WERI-Rb-1 (cell line): Measurements from ENCODE around the gene SCYL2.
"Not testable (repeated sequence)": the region's sequence is repeated elsewhere in the genome, so short reads cannot be mapped to it uniquely, and the experiment has no call there.

Experiments used
- DNase-seq: peaks from one replicate; pipeline ENCODE4 v3.0.0-alpha.2; 2020
- H3K27ac ChIP-seq: fragments of 250-450 bp; sonication (Bioruptor Pico); 2 replicates; pipeline ENCODE4 v1.5.1; 2020; ENCODE audit warnings: mild to moderate bottlenecking, moderate library complexity
- H3K27me3 ChIP-seq: fragments of 250-450 bp; sonication (Bioruptor Pico); 2 replicates; pipeline ENCODE4 v1.5.1; 2021; ENCODE audit warnings: mild to moderate bottlenecking, low read depth, moderate library complexity; ENCODE audit not compliant: insufficient read depth, severe bottlenecking
- H3K36me3 ChIP-seq: fragments of 250-450 bp; sonication (Bioruptor Pico); 2 replicates; pipeline ENCODE4 v1.5.1; 2020; ENCODE audit warnings: mild to moderate bottlenecking, moderate library complexity
- H3K4me3 ChIP-seq: 2 replicates; pipeline ENCODE4 v1.5.1; 2011; ENCODE audit warnings: low read depth, mild to moderate bottlenecking, control low read depth, low read length
- H3K9me3 ChIP-seq: fragments of 250-450 bp; sonication (Bioruptor Pico); 2 replicates; pipeline ENCODE4 v1.5.1; 2021; ENCODE audit warnings: mild to moderate bottlenecking, moderate library complexity; ENCODE audit not compliant: severe bottlenecking
- TF ChIP-seq, protein P1 (sequence below): IDR thresholded peaks from 2 replicates; pipeline ENCODE4 v1.5.1; 2011; ENCODE audit warnings: low read depth, mild to moderate bottlenecking, control low read depth, inconsistent platforms, low read length

The SCYL2 gene

DNA sequence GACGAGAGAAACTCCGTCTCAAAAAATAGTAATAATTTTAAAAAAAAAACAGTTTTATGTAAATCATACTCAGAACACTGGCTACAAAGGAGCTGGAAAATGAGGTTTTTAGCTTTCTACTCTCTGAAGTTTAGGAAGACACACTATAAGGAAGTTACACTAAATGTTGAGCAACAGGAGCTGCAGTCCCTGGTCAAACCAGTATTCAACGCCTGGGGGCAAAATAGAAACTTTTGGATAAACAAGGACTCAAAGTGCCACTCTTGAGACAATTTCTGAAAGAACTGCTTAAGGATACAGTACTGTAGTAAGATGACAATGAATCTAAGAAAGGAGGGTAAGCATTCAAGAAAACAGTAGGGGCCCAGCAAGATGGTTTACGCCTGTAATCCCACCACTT lies 37.1 kb upstream of the SCYL2 start:
- no peaks in the 10 kb centered on the region; the same call in 1 of the 2 replicates for H3K36me3 ChIP-seq
- no peaks in the 10 kb centered on the region for H3K27me3 ChIP-seq
- H3K4me3 ChIP-seq = no peak overlapping the region
- TF ChIP-seq, protein P1, sequence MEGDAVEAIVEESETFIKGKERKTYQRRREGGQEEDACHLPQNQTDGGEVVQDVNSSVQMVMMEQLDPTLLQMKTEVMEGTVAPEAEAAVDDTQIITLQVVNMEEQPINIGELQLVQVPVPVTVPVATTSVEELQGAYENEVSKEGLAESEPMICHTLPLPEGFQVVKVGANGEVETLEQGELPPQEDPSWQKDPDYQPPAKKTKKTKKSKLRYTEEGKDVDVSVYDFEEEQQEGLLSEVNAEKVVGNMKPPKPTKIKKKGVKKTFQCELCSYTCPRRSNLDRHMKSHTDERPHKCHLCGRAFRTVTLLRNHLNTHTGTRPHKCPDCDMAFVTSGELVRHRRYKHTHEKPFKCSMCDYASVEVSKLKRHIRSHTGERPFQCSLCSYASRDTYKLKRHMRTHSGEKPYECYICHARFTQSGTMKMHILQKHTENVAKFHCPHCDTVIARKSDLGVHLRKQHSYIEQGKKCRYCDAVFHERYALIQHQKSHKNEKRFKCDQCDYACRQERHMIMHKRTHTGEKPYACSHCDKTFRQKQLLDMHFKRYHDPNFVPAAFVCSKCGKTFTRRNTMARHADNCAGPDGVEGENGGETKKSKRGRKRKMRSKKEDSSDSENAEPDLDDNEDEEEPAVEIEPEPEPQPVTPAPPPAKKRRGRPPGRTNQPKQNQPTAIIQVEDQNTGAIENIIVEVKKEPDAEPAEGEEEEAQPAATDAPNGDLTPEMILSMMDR = no peak
- H3K27ac ChIP-seq = no peak overlapping the region
- DNase-seq = no peak
- no peaks in the 10 kb centered on the region for H3K9me3 ChIP-seq

DNA sequence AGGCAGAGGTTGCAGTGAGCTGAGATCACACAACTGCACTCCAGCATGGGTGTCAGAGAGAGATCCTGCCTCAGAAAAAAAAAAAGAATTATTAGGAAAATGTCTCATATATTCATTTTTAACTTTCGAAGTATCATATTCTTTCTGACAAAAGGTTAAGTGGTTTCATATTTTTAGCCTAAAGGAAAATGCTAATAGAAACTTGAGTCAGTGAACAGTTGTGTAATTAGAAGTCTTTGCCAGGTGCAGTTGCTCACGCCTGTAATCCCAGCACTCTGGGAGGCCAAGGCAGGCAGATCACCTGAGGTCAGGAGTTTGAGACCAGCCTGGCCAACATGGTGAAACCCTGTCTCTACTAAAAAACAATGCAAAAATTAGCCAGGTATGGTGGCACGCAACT lies 35.1 kb upstream of the SCYL2 start:
- H3K9me3 ChIP-seq, H3K27me3 ChIP-seq, H3K36me3 ChIP-seq, DNase-seq, H3K4me3 ChIP-seq, H3K27ac ChIP-seq: not testable (repeated sequence)

DNA sequence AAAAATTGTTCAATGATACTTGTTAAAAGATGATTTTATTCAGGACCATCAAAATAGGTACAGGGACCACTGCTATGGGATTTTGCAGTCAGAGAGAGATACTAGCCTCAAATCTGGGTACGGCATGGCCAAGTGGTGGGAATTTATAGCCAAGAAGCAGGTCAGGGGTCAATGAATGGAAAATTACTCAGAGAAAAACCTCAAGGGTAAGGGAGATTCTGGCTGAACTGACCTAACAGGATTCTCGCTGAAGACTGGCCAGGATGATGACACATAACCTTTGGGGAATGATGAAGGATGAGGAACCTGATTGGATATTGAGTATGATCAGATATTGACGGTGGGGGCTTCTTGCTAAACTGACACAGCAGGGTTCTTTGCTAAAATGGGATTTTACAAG lies 32.8 kb upstream of the SCYL2 start:
- Histone ChIP-seq H3K27ac (no peak overlapping the region), H3K9me3 (peaks cover 3% of the 10 kb centered on the region), H3K27me3 (no peaks in the 10 kb centered on the region), H3K36me3 (no peaks in the 10 kb centered on the region), H3K4me3 (no peak overlapping the region)
- DNase-seq = no peak
- TF ChIP-seq, protein P1 = no peak

DNA sequence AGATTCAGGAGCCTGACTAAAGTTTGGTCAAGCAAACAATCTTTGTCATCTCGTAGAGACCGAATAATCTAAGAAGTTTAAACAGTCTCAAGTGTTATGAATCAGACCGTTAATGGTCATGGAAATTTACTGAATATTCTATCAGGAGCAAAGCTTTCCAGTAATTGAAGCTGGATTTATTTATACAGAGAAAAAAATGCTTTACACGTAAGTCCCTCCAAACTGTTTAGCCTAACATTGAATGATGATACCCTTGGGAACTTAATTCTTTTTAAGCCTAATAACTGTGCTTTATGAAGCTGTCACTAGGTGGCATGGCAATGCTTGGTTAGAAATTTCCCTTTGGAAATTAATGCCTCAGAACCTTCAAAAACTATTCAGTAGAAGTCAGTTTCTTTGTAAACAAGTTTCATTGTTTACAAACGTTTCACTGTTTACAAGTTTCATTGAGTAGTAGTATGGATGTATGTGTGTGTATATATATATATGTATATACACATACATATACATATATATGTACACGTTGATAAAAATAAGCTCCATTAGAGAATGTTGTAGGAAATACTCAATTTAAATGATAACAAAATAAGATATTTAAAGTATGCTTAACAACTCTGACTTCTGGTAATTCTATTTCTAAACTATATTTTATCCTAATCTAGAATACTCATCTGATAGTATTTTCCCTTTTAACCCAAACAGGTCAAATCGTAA lies 32.2 kb upstream of the SCYL2 start:
- TF ChIP-seq, protein P1 = peak; percentile 31; the same call in 1 of the 2 replicates
- Histone ChIP-seq H3K27me3 (no peaks in the 10 kb centered on the region), H3K4me3 (no peak overlapping the region), H3K36me3 (no peaks in the 10 kb centered on the region), H3K27ac (no peak overlapping the region), H3K9me3 (peaks cover 3% of the 10 kb centered on the region)
- no peak for DNase-seq

DNA sequence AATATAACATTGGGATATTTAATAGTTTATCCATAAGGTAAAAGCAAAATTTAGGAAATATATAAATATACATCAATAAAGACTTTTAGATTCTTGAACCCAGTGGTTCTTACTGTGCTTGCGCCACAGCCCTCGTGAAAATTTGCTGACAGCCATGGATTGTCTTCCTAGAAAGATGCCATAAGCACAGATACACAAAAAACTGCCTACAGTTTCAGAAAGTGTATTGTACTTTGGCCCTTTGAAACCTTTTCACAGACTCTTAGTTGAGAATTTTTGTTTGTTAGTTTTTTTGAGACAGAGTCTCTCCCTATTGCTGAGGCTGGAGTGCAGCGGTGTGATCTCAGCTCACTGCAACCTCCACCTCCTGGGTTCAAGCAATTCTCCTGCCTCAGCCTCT lies 28.2 kb upstream of the SCYL2 start:
- Histone ChIP-seq H3K27me3 (no peaks in the 10 kb centered on the region), H3K4me3 (no peak overlapping the region), H3K36me3 (no peaks in the 10 kb centered on the region), H3K9me3 (peaks cover 3% of the 10 kb centered on the region), H3K27ac (no peak overlapping the region)
- no peak for DNase-seq
- TF ChIP-seq, protein P1 = no peak

DNA sequence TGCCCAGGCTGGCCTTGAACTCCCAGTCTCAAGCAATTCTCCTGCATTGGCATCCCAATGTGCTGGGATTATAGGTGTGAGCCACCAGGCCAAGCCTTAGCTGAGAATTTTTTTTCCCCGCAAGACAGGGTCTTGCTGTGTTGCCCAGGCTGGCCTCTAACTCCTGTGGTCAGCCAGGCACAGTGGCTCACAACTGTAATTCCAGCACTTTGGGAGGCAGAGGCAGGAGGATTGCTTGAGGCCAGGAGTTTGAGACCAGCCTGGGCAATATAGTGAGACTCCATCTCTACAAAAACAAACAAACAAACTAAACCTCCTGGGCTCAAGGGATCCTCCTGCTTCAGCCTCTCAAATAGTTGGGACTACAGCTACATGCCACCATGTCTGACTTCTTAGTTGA lies 27.4 kb upstream of the SCYL2 start:
- no peak for DNase-seq
- TF ChIP-seq, protein P1 = no peak
- Histone ChIP-seq H3K9me3 (peaks cover 3% of the 10 kb centered on the region), H3K27me3 (no peaks in the 10 kb centered on the region), H3K4me3 (no peak overlapping the region), H3K36me3 (no peaks in the 10 kb centered on the region), H3K27ac (no peak overlapping the region)
